Progenitor cell of endocrine pancreas (in vitro differentiated cells): ENCODE results near the gene GRID2. TPM values are rescaled to one million over a fixed set of nuclear protein-coding genes. Genes with fewer than 3 reads are reported as not detected.

Experiments used
- DNase-seq: peaks from one replicate; pipeline ENCODE4 v3.0.0; 2021; ENCODE audit warnings: low spot score; ENCODE audit not compliant: unreplicated experiment
- H3K27ac Mint-ChIP-seq: 2 replicates; pipeline ENCODE4 v1.8.0; 2021; ENCODE audit warnings: mild to moderate bottlenecking, moderate library complexity, mixed read lengths
- H3K27me3 Mint-ChIP-seq: 2 replicates; pipeline ENCODE4 v1.8.0; 2021; ENCODE audit warnings: mixed read lengths
- H3K36me3 Mint-ChIP-seq: 2 replicates; pipeline ENCODE4 v1.8.0; 2022; ENCODE audit warnings: mixed read lengths; ENCODE audit not compliant: insufficient read depth
- H3K4me1 Mint-ChIP-seq: 2 replicates; pipeline ENCODE4 v1.8.0; 2021; ENCODE audit warnings: low read depth, mixed read lengths
- H3K4me3 Mint-ChIP-seq: 2 replicates; pipeline ENCODE4 v1.8.0; 2021; ENCODE audit warnings: low read depth, mild to moderate bottlenecking, moderate library complexity, mixed read lengths
- H3K9me3 Mint-ChIP-seq: 2 replicates; pipeline ENCODE4 v1.8.0; 2021; ENCODE audit warnings: low read depth, mixed read lengths
- CTCF ChIP-seq: fragments of 200-600 bp; sonication (generic); IDR thresholded peaks from one replicate; pipeline ENCODE4 v1.5.0; 2021; ENCODE audit warnings: antibody characterized with exemption, mild to moderate bottlenecking; ENCODE audit not compliant: unreplicated experiment
- total RNA-seq: library from RNA; stranded (reverse); gene quantifications from 2 replicates; pipeline ENCODE4 v1.2.1, GENCODE V29; 2021

The GRID2 gene
- total RNA-seq, 1 donor from 2014 or later, result 0.69 TPM

GRCh38 chr4:92658318-92658717, 354.6 kb downstream of the GRID2 start:
- H3K36me3 Mint-ChIP-seq, result no peaks in the 10 kb centered on the region
- no peaks in the 10 kb centered on the region for H3K9me3 Mint-ChIP-seq
- H3K27me3 Mint-ChIP-seq, result no peaks in the 10 kb centered on the region
- no peaks in the 10 kb centered on the region for H3K4me1 Mint-ChIP-seq
- no peak overlapping the region for H3K4me3 Mint-ChIP-seq
- no peak overlapping the region for H3K27ac Mint-ChIP-seq
- no peak for DNase-seq
- no peak for TF ChIP-seq CTCF

GRCh38 chr4:92677805-92678204, 374.0 kb downstream of the GRID2 start:
- TF ChIP-seq CTCF, result no peak
- Mint-ChIP-seq H3K4me3 (no peak overlapping the region), H3K9me3 (no peaks in the 10 kb centered on the region), H3K36me3 (no peaks in the 10 kb centered on the region), H3K27ac (no peak overlapping the region), H3K4me1 (peaks cover 3% of the 10 kb centered on the region), H3K27me3 (no peaks in the 10 kb centered on the region)
- no peak for DNase-seq

GRCh38 chr4:92678292-92678691, 374.5 kb downstream of the GRID2 start:
- Mint-ChIP-seq H3K36me3 (no peaks in the 10 kb centered on the region), H3K27me3 (no peaks in the 10 kb centered on the region), H3K4me1 (peaks cover 3% of the 10 kb centered on the region), H3K27ac (no peak overlapping the region), H3K4me3 (no peak overlapping the region), H3K9me3 (no peaks in the 10 kb centered on the region)
- no peak for TF ChIP-seq CTCF
- no peak for DNase-seq

GRCh38 chr4:92679149-92679548, 375.4 kb downstream of the GRID2 start:
- TF ChIP-seq CTCF, result no peak
- Mint-ChIP-seq H3K4me1 (peaks cover 3% of the 10 kb centered on the region), H3K9me3 (no peaks in the 10 kb centered on the region), H3K27ac (no peak overlapping the region), H3K4me3 (no peak overlapping the region), H3K27me3 (no peaks in the 10 kb centered on the region), H3K36me3 (no peaks in the 10 kb centered on the region)
- no peak for DNase-seq

GRCh38 chr4:92714640-92715039, 410.9 kb downstream of the GRID2 start:
- Mint-ChIP-seq H3K9me3 (peaks cover 5% of the 10 kb centered on the region), H3K27ac (no peak overlapping the region), H3K27me3 (no peaks in the 10 kb centered on the region), H3K4me3 (no peak overlapping the region), H3K4me1 (no peaks in the 10 kb centered on the region), H3K36me3 (no peaks in the 10 kb centered on the region)
- DNase-seq, result no peak
- no peak for TF ChIP-seq CTCF
